RWPE1 (cell line): Measurements from ENCODE around the gene ASTN2.
A peak's percentile ranks its signal among the peaks of the same experiment; 100 is the strongest.
"Not testable (repeated sequence)": the region's sequence is repeated elsewhere in the genome, so short reads cannot be mapped to it uniquely, and the experiment has no call there.

Source experiments
- CTCF ChIA-PET: fragments of 350-600 bp; sonication (Branson Sonifier 250); formaldehyde crosslinking; extraction: SDS; loops from one replicate; lab custom pipeline; 2021; lab: Yijun Ruan, JAX
- POLR2A ChIA-PET: fragments of 400-600 bp; formaldehyde crosslinking; extraction: SDS; loops from one replicate; lab custom pipeline; 2020; ENCODE audit warnings: antibody characterized with exemption; ENCODE audit not compliant: low non-redundant PET; lab: Yijun Ruan, JAX
- DNase-seq: peaks from one replicate; pipeline ENCODE4 v3.0.0; 2012; ENCODE audit warnings: low spot score
- H3K27ac ChIP-seq: fragments of 450-650 bp; 2 replicates; pipeline ENCODE4 v1.5.1; 2017
- TF ChIP-seq, protein P1 (sequence below): fragments of 450-650 bp; conservative IDR thresholded peaks from 2 replicates; pipeline ENCODE4 v1.5.1; 2017; ENCODE audit warnings: low read depth, mild to moderate bottlenecking

Gene ASTN2

DNA sequence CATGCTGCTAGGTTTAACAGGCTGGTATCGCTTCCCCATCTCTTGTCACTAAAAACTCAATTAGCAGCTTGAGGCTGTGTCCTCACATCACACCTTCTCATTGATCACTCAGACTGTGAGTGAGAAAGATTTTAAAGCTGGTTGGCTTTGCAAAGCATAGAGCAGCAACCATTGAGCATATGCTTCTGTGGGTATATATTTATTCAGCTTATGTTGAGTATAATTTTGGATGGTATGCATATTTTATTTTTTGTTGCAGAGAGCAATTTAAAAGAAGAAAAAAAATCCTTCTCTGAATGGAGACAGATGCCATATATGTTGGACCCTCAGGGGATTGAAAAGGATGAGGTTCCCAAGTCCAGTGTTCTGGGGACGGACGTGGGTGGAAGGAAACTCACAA is 565.1 kb downstream of the ASTN2 start:
- ChIA-PET CTCF (interaction anchor here (0.5 kb wide), 1 partner anchor 370 kb away, joined by 3 read pairs; no protein-coding TSS in a partner anchor), POLR2A (no interaction called here)

DNA sequence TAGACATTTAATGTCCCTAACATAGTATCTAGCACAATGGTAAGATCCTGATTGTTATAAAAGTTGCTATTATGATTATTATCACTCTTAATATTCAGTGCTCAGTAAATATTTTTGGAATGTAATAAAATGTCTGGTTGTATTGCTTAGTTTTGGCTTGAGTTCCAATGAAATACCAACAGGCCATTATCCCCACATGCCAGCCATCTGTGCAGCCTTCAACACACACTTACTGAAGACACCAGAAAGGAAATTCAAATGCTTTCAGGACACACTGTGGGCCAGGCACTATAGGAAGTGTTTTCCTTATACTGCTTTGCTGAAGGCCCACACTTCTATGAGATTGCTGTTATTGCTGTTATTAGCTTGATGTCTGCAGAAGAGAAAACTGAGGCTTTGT is 570.2 kb downstream of the ASTN2 start:
- ChIA-PET CTCF (interaction anchor here (1.3 to 1.7 kb wide), 2 partner anchors 16 to 108 kb away, joined by 3 to 11 read pairs; no protein-coding TSS in a partner anchor), POLR2A (no interaction called here)
- no peak for DNase-seq
- peak overlapping the region; percentile 55 for H3K27ac ChIP-seq
- TF ChIP-seq, protein P1, sequence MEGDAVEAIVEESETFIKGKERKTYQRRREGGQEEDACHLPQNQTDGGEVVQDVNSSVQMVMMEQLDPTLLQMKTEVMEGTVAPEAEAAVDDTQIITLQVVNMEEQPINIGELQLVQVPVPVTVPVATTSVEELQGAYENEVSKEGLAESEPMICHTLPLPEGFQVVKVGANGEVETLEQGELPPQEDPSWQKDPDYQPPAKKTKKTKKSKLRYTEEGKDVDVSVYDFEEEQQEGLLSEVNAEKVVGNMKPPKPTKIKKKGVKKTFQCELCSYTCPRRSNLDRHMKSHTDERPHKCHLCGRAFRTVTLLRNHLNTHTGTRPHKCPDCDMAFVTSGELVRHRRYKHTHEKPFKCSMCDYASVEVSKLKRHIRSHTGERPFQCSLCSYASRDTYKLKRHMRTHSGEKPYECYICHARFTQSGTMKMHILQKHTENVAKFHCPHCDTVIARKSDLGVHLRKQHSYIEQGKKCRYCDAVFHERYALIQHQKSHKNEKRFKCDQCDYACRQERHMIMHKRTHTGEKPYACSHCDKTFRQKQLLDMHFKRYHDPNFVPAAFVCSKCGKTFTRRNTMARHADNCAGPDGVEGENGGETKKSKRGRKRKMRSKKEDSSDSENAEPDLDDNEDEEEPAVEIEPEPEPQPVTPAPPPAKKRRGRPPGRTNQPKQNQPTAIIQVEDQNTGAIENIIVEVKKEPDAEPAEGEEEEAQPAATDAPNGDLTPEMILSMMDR = no peak

More for the DNA sequence above, 565.1 kb downstream of the ASTN2 start:
- no peak for DNase-seq
- H3K27ac ChIP-seq = no peak overlapping the region
- TF ChIP-seq, protein P1 = no peak

DNA sequence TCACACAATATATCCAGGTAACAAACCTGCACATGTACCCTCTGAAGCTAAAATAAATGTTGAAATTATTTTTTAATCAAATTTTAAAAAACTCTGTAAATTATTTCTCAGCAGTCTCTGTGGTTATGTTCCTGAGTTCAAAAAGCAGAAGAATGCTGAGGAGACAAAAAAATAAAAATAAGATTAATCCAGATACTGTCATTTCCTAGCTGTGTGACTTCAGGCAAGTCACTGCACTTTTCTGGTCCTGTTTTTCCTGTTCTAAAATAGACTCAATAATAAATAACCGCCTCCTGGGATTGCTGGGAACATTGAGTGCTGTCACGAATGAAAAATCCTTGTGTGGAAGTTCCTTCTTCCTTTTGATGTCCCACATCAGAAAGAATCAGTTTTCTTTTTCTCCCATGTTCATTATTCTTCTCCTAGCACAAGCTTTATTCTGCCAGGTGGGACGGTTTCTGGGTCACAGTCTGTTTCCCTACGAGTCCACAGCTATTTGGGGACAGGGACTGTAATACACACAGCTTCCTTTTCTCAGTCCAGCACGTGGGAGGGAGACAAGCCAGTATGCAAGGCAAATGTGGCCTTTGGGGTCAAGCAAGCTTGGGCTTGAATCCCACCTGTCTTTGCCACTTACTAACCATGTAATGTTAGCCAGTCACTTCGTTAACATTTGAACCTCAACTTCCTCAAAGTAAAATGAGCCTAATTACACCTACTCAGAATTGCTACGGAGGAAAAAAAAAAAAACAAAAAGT is 570.8 kb downstream of the ASTN2 start:
- TF ChIP-seq, protein P1 = no peak
- ChIA-PET CTCF (interaction anchor here (1.3 to 1.7 kb wide), 2 partner anchors 16 to 107 kb away, joined by 3 to 11 read pairs; no protein-coding TSS in a partner anchor), POLR2A (no interaction called here)
- peak overlapping the region; percentile 56; the same call in 1 of the 2 replicates for H3K27ac ChIP-seq
- no peak for DNase-seq

DNA sequence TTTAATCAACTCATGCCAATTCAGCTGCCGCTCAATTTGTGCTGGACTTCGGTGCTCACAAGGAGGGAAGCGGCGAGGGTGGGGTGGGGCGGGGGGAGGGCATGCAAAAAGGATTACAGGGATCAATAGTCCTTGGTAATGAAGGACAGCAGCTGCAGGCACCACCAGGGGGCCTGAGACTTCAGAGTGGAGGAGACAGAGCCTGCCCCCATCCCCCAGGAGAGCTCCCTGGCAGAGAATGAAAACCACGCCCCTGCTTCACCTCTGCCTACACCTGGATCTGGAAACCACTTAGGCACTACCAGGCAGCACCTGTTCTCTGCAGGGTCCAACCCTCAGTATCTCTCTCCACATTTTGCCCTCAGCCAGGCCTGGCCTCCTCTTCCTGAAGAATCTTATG is 572.2 kb downstream of the ASTN2 start:
- H3K27ac ChIP-seq = peak overlapping the region; percentile 4; the same call in 1 of the 2 replicates
- no peak for DNase-seq
- POLR2A ChIA-PET = no interaction called here
- TF ChIP-seq, protein P1 = no peak
- CTCF ChIA-PET = interaction anchor here (0.6 to 1.3 kb wide), 2 partner anchors 105 to 669 kb away, joined by 3 to 8 read pairs; no protein-coding TSS in a partner anchor

DNA sequence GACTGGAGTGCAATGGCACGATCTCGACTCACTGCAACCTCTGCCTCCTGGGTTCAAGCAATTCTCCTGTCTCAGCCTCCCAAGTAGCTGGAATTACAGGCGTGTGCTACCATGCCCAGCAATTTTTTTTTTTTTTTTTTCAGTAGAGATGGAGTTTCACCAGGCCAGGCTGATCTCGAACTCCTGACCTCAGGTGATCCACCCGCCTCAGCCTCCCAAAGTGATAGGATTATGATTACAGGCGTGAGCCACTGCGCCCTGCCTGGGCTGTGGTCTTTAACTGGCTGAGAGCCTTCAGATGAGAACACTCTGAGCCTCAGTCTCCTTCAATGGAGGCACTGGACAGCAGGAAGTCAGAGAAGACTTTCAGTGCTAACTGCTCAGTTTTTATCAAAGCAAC is 576.4 kb downstream of the ASTN2 start:
- CTCF ChIA-PET = interaction anchor here (0.6 to 0.9 kb wide), 4 partner anchors 33 to 1925 kb away, joined by 3 to 4 read pairs (median 4); no protein-coding TSS in a partner anchor

DNA sequence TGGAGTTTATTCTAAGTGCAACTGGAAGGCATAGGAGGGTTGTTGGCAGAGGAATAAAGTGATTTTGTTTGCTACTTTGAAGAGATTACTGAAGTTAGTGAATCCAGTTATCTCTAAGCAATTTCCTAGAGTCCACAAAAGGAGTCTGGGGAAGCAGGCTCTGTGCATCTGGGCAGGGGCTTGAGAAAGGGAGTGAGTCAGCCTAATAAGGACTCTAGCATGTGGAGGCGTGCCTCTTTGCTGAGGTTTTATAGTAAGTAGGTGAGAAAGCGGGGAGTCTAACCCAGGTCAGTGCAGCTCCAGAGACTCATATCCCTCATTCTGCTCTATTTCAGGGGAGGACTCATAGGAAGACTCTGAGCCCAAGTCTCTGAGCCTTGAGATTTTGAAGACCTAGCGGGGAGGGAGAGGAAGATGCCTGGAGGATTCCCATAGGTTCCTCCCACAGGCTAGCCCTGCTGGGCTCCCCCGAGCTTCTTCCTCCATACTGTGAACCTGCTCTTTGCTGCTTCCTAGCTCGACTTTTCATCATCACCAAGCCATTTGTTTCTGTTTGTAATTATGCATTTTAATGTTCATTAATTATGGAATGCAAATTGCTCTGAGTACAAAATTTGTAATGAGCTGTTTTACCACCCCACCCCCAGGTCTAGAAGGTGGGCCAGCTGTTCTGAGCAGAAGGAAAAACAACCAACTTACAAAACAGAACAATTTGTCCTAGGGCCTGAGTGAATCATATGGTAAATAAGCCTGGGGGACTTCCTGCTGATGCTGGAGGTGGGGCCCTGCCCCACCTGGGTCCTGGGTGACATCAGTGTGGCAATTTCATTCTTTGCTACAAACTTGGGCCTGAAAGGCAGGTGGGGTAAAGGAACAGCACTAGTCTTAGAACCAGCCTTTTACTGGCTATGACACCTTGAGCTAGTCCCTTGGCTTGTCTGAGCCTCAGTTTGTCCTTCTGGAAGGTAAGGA is 577.6 kb downstream of the ASTN2 start:
- CTCF ChIA-PET = interaction anchor here (1.0 to 1.3 kb wide), 2 partner anchors 23 to 100 kb away, joined by 3 read pairs; no protein-coding TSS in a partner anchor
- peak overlapping the region; percentile 95 for H3K27ac ChIP-seq
- POLR2A ChIA-PET = interaction anchor here (0.7 to 1.7 kb wide), 4 partner anchors 18 to 112 kb away, joined by 3 to 7 read pairs (median 5); no protein-coding TSS in a partner anchor
- peak; percentile 90 for DNase-seq
- TF ChIP-seq, protein P1 = no peak

More for the DNA sequence above, 576.4 kb downstream of the ASTN2 start:
- POLR2A ChIA-PET = interaction anchor here (0.6 to 1.7 kb wide), 6 partner anchors 14 to 1223 kb away, joined by 3 to 10 read pairs (median 5); no protein-coding TSS in a partner anchor
- peak overlapping the region; percentile 95 for H3K27ac ChIP-seq
- DNase-seq = not testable (repeated sequence)

DNA sequence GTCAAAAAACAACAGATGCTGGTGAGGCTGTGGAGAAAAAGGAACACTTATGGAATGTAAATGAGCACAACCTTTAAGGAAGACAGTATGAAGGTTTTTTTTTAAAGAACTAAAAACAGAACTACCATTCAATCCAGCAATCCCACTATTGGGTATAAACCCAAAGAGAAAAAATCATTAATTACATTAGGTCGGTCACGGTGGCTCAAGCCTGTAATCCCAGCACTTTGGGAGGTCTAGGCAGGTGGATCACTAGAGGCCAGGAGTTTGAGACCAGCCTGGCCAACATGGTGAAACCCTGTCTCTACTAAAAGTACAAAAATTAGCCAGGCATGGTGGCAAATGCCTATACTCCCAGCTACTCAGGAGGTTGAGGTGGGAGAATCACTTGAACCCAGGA is 584.5 kb downstream of the ASTN2 start:
- H3K27ac ChIP-seq, POLR2A ChIA-PET, DNase-seq: not testable (repeated sequence)
- CTCF ChIA-PET = interaction anchor here (0.7 kb wide), 1 partner anchor 296 kb away, joined by 3 read pairs; no protein-coding TSS in a partner anchor
